Liver (tissue), 9 donors: ENCODE results near the gene RNASE12. TPM values are rescaled to one million over a fixed set of nuclear protein-coding genes. Genes with fewer than 3 reads are reported as not detected.

Source experiments
- DNase-seq: peaks from one replicate; pipeline ENCODE4 v3.0.0-alpha.2; 2017; ENCODE audit warnings: low spot score
- H3K27ac ChIP-seq, 2 donors: one replicate each; pipeline ENCODE4 v1.7.0; 2013; ENCODE audit warnings: inconsistent platforms in 2 of 2, low read length in 2 of 2, control low read depth in 1 of 2, low read depth in 1 of 2, mild to moderate bottlenecking in 1 of 2
- H3K27me3 ChIP-seq, 4 donors: one replicate each; pipeline versions ENCODE4 v1.6.1 to v1.7.0; 2013; ENCODE audit warnings: low read length in 3 of 4, inconsistent platforms in 1 of 4, mild to moderate bottlenecking in 1 of 4, moderate library complexity in 1 of 4; ENCODE audit not compliant: control insufficient read depth in 4 of 4, insufficient read depth in 4 of 4
- H3K36me3 ChIP-seq, 4 donors: one replicate each; pipeline versions ENCODE4 v1.6.1 to v1.7.0; 2013; ENCODE audit warnings: low read length in 3 of 4, mild to moderate bottlenecking in 3 of 4, low read depth in 1 of 4, moderate library complexity in 1 of 4; ENCODE audit not compliant: control insufficient read depth in 4 of 4, insufficient read depth in 3 of 4
- H3K4me1 ChIP-seq, 4 donors: one replicate each; pipeline versions ENCODE4 v1.6.1 to v1.7.0; 2013; ENCODE audit warnings: low read length in 3 of 4, mild to moderate bottlenecking in 3 of 4, moderate library complexity in 1 of 4; ENCODE audit not compliant: control insufficient read depth in 4 of 4, insufficient read depth in 4 of 4
- H3K4me3 ChIP-seq, 3 donors: one replicate each; pipeline versions ENCODE4 v1.6.1 to v1.7.0; 2013; ENCODE audit warnings: low read length in 3 of 3, control low read depth in 1 of 3, low read depth in 1 of 3, mild to moderate bottlenecking in 1 of 3
- H3K9ac ChIP-seq, 2 donors: one replicate each; pipeline ENCODE4 v1.7.0; 2013; ENCODE audit warnings: low read length in 2 of 2, mild to moderate bottlenecking in 2 of 2, moderate library complexity in 2 of 2, control low read depth in 1 of 2, low read depth in 1 of 2
- H3K9me3 ChIP-seq, 4 donors: one replicate each; pipeline versions ENCODE4 v1.6.1 to v1.7.0; 2013; ENCODE audit warnings: low read length in 3 of 4; ENCODE audit not compliant: control insufficient read depth in 4 of 4
- EGR1 ChIP-seq, 2 donors: IDR thresholded peaks; 2 replicates each; pipeline ENCODE4 v1.6.1; 2016 to 2018; ENCODE audit warnings: antibody characterized with exemption in 2 of 2, low read depth in 2 of 2
- FOXA1 ChIP-seq: IDR thresholded peaks from 2 replicates; pipeline ENCODE4 v1.6.1; 2016; ENCODE audit warnings: antibody characterized with exemption
- FOXA2 ChIP-seq: IDR thresholded peaks from 2 replicates; pipeline ENCODE4 v1.6.1; 2016; ENCODE audit warnings: antibody characterized with exemption
- GABPA ChIP-seq, 2 donors: IDR thresholded peaks in 1 of 2; conservative IDR thresholded peaks in 1 of 2; 2 replicates each; pipeline ENCODE4 v1.6.1; 2016; ENCODE audit warnings: antibody characterized with exemption in 2 of 2, mild to moderate bottlenecking in 1 of 2, moderate library complexity in 1 of 2
- HNF4G ChIP-seq: IDR thresholded peaks from 2 replicates; pipeline ENCODE4 v1.6.1; 2016; ENCODE audit warnings: antibody characterized with exemption
- JUND ChIP-seq, 2 donors: IDR thresholded peaks; 2 replicates each; pipeline ENCODE4 v1.6.1; 2016; ENCODE audit warnings: antibody characterized with exemption in 2 of 2
- NR2F2 ChIP-seq: IDR thresholded peaks from 2 replicates; pipeline ENCODE4 v1.6.1; 2016; ENCODE audit warnings: antibody characterized with exemption
- RAD21 ChIP-seq, 2 donors: IDR thresholded peaks; 2 replicates each; pipeline ENCODE4 v1.6.1; 2016; ENCODE audit warnings: antibody characterized with exemption in 2 of 2, mild to moderate bottlenecking in 2 of 2
- RXRA ChIP-seq, 2 donors: IDR thresholded peaks; 2 replicates each; pipeline ENCODE4 v1.6.1; 2017 to 2018; ENCODE audit warnings: antibody characterized with exemption in 2 of 2, mild to moderate bottlenecking in 1 of 2
- SP1 ChIP-seq: IDR thresholded peaks from 2 replicates; pipeline ENCODE4 v1.6.1; 2018; ENCODE audit warnings: antibody characterized with exemption, mild to moderate bottlenecking
- TAF1 ChIP-seq: conservative IDR thresholded peaks from 2 replicates; pipeline ENCODE4 v1.6.1; 2016; ENCODE audit warnings: antibody characterized with exemption, mild to moderate bottlenecking
- YY1 ChIP-seq: IDR thresholded peaks from 2 replicates; pipeline ENCODE4 v1.6.1; 2016; ENCODE audit warnings: antibody characterized with exemption, mild to moderate bottlenecking
- WGBS: extraction: QIAGEN DNeasy Blood & Tissue Kit; methylation state at CpG from one replicate; pipeline ENCODE4 v1.1.7; 2013; 5-methylcytosine and 5-hydroxymethylcytosine counted together
- polyA plus RNA-seq, 2 donors: library from polyadenylated mRNA; stranded (reverse) in 1 of 2; unstranded in 1 of 2; fragments of 200-250 nt in 1 of 2; fragments of >200 nt in 1 of 2; fragmentation: Nextera tagmentation in 1 of 2; extraction: Ambion mirVana in 1 of 2; gene quantifications; one replicate each; pipeline versions ENCODE4 v1.2.1 to v1.2.3, GENCODE V29; 2013 to 2015
- total RNA-seq, 2 donors: library from RNA; depleted of rRNA; stranded (reverse); fragments of >200 nt; gene quantifications; one replicate each; pipeline ENCODE4 v1.2.3, GENCODE V29; 2014
- TF ChIP-seq, protein P1 (sequence below): IDR thresholded peaks from 2 replicates; pipeline ENCODE4 v1.6.1; 2016; ENCODE audit warnings: antibody characterized with exemption
- TF ChIP-seq, protein P2 (sequence below): IDR thresholded peaks from 2 replicates; pipeline ENCODE4 v1.6.1; 2016; ENCODE audit warnings: antibody characterized with exemption
- TF ChIP-seq, protein P3 (sequence below): IDR thresholded peaks from 2 replicates; pipeline ENCODE4 v1.6.1; 2016; ENCODE audit warnings: antibody characterized with exemption
- TF ChIP-seq, protein P4 (sequence below): fragments of 150-350 bp; IDR thresholded peaks from 2 replicates; pipeline ENCODE4 v1.5.1; 2017; ENCODE audit warnings: improper control_type of control experiment, low read depth, low read length; ENCODE audit not compliant: missing input control
- TF ChIP-seq, protein P5 (sequence below): IDR thresholded peaks from 2 replicates; pipeline ENCODE4 v1.6.1; 2016; ENCODE audit warnings: antibody characterized with exemption, mild to moderate bottlenecking
- donor health status: healthy.
- donor health status: healthy.
- donor health status: healthy.
- donor health status: healthy.
- donor health status: healthy.

RNASE12 gene
- total and polyA plus RNA-seq, 4 donors = not detected

DNA sequence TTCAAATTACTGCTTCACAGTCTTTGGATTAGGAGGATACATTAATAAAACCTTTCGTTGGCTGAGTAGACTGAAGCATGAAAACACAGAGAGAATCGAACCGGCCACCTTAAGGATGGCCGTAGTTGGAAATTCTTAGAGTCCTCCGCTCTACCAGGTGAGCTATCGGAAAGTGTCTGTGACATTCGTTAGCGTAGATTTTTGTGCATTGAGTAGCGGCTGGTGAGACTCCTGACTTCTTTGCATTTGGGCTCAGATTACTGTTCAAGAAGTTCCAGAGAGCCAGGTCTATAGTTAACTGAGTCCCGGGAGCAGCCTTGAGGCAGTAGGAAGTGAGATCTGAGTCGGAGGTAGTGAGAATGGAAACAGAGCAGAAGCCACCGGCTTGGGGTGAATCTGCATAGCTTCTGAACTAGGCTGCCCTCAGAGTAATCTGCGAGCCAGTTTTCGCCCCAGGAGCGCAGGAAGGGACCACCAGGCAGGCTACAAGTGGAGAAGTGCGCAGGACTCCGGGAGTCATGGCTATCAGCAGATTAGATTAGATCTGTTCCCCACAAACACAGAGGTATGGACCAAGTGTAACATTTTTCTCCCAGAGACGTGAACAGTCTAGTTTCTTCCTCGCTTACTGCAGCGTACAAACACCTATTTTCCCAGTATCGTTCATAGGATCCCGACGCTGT lies 39.3 kb upstream of the RNASE12 start:
- H3K27me3 ChIP-seq = peaks cover 0 to 31% (median 14%) of the 10 kb centered on the region in 4 donors
- H3K27ac ChIP-seq = no peak overlapping the region
- peak overlapping the region in 1 of 3 donors; percentile 16 for H3K4me3 ChIP-seq
- TF ChIP-seq, protein P1, sequence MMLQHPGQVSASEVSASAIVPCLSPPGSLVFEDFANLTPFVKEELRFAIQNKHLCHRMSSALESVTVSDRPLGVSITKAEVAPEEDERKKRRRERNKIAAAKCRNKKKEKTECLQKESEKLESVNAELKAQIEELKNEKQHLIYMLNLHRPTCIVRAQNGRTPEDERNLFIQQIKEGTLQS = no peak
- no peak for TF ChIP-seq SP1
- no peak for TF ChIP-seq FOXA1
- TF ChIP-seq, protein P2, sequence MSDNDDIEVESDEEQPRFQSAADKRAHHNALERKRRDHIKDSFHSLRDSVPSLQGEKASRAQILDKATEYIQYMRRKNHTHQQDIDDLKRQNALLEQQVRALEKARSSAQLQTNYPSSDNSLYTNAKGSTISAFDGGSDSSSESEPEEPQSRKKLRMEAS = no peak
- no peak for TF ChIP-seq EGR1 (IDR thresholded peaks at IDR 0.05; ENCODE audit: low read depth in 2 of 2)
- TF ChIP-seq, protein P3, sequence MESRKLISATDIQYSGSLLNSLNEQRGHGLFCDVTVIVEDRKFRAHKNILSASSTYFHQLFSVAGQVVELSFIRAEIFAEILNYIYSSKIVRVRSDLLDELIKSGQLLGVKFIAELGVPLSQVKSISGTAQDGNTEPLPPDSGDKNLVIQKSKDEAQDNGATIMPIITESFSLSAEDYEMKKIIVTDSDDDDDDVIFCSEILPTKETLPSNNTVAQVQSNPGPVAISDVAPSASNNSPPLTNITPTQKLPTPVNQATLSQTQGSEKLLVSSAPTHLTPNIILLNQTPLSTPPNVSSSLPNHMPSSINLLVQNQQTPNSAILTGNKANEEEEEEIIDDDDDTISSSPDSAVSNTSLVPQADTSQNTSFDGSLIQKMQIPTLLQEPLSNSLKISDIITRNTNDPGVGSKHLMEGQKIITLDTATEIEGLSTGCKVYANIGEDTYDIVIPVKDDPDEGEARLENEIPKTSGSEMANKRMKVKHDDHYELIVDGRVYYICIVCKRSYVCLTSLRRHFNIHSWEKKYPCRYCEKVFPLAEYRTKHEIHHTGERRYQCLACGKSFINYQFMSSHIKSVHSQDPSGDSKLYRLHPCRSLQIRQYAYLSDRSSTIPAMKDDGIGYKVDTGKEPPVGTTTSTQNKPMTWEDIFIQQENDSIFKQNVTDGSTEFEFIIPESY = no peak
- TF ChIP-seq JUND (IDR thresholded peaks at IDR 0.05) = no peak
- no peak for TF ChIP-seq HNF4G
- TF ChIP-seq RXRA (IDR thresholded peaks at IDR 0.05) = no peak
- TF ChIP-seq RAD21 (IDR thresholded peaks at IDR 0.05) = no peak
- TF ChIP-seq, protein P4, sequence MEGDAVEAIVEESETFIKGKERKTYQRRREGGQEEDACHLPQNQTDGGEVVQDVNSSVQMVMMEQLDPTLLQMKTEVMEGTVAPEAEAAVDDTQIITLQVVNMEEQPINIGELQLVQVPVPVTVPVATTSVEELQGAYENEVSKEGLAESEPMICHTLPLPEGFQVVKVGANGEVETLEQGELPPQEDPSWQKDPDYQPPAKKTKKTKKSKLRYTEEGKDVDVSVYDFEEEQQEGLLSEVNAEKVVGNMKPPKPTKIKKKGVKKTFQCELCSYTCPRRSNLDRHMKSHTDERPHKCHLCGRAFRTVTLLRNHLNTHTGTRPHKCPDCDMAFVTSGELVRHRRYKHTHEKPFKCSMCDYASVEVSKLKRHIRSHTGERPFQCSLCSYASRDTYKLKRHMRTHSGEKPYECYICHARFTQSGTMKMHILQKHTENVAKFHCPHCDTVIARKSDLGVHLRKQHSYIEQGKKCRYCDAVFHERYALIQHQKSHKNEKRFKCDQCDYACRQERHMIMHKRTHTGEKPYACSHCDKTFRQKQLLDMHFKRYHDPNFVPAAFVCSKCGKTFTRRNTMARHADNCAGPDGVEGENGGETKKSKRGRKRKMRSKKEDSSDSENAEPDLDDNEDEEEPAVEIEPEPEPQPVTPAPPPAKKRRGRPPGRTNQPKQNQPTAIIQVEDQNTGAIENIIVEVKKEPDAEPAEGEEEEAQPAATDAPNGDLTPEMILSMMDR = no peak
- no peak for TF ChIP-seq NR2F2
- TF ChIP-seq, protein P5, sequence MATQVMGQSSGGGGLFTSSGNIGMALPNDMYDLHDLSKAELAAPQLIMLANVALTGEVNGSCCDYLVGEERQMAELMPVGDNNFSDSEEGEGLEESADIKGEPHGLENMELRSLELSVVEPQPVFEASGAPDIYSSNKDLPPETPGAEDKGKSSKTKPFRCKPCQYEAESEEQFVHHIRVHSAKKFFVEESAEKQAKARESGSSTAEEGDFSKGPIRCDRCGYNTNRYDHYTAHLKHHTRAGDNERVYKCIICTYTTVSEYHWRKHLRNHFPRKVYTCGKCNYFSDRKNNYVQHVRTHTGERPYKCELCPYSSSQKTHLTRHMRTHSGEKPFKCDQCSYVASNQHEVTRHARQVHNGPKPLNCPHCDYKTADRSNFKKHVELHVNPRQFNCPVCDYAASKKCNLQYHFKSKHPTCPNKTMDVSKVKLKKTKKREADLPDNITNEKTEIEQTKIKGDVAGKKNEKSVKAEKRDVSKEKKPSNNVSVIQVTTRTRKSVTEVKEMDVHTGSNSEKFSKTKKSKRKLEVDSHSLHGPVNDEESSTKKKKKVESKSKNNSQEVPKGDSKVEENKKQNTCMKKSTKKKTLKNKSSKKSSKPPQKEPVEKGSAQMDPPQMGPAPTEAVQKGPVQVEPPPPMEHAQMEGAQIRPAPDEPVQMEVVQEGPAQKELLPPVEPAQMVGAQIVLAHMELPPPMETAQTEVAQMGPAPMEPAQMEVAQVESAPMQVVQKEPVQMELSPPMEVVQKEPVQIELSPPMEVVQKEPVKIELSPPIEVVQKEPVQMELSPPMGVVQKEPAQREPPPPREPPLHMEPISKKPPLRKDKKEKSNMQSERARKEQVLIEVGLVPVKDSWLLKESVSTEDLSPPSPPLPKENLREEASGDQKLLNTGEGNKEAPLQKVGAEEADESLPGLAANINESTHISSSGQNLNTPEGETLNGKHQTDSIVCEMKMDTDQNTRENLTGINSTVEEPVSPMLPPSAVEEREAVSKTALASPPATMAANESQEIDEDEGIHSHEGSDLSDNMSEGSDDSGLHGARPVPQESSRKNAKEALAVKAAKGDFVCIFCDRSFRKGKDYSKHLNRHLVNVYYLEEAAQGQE = no peak
- TF ChIP-seq TAF1 = no peak
- no peak for TF ChIP-seq GABPA (IDR thresholded peaks at IDR 0.05 in 1 of 2, conservative IDR thresholded peaks at IDR 0.05 in 1 of 2)
- TF ChIP-seq FOXA2 = no peak
- TF ChIP-seq YY1 = no peak
- H3K36me3 ChIP-seq = no peaks in the 10 kb centered on the region
- WGBS = 6% methylated on average over 23 of the region's 23 CpGs
- H3K9me3 ChIP-seq = peaks cover 0 to 2% (median 0%) of the 10 kb centered on the region in 4 donors
- peaks cover 3 to 14% (median 6%) of the 10 kb centered on the region in 4 donors for H3K4me1 ChIP-seq
- no peak overlapping the region for H3K9ac ChIP-seq
- DNase-seq = no peak
